Measurements from ENCODE around the gene CPXM2.

The CPXM2 gene

DNA sequence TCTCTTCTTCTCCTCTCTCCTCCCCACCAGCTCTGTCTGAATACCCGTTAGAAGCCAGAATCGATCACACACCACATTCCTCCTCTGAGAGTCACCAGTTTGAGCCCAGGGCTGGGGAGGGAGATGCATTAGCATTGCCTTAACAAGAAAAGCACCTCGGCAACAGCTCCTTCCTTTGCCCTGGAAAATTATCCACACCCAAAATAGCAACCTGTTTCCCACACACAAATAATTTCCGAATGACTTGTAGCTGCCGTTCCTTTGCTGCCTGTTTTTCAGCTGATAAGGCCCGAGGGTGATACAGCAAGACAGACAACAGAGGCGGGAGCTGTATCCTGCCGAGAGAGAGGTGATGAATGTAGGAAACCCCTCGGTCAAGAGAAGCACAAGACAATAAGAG is 91.3 kb downstream of the CPXM2 start:
- H3K4me1 Mint-ChIP-seq = no peaks in the 10 kb centered on the region
- H3K9me3 Mint-ChIP-seq = peaks cover 1% of the 10 kb centered on the region
- no peak for DNase-seq (ENCODE audit: low spot score in 2 of 2)
- peaks cover 1% of the 10 kb centered on the region for H3K27me3 Mint-ChIP-seq
- H3K27ac Mint-ChIP-seq = no peak overlapping the region
- H3K36me3 Mint-ChIP-seq = no peaks in the 10 kb centered on the region
- ATAC-seq (ENCODE audit: low read depth) = no peak
- H3K4me3 Mint-ChIP-seq = no peak overlapping the region

DNA sequence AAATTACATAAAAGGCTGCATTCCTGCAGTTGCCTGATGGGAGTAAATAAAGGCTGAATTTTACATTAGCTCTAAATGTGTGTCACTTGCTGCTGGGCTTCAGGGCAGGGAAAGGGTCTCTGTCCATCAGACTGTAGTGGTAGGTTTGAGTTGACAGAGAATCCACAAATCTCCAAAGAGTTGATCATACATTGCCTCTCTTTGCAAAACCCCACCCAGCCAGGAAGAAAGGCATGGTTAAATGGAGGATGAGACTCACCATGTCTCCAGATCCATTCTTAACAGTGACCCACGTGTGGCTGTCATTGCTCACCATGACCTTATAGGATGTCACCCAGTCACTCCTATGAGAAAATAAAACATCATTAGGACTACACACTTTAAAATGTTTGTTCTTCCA is 92.8 kb downstream of the CPXM2 start:
- DNase-seq (ENCODE audit: low spot score in 2 of 2) = no peak
- no peaks in the 10 kb centered on the region for H3K4me1 Mint-ChIP-seq
- H3K4me3 Mint-ChIP-seq = no peak overlapping the region
- H3K27me3 Mint-ChIP-seq = peaks cover 1% of the 10 kb centered on the region
- H3K36me3 Mint-ChIP-seq = no peaks in the 10 kb centered on the region
- no peak for ATAC-seq (ENCODE audit: low read depth)
- peaks cover 1% of the 10 kb centered on the region for H3K9me3 Mint-ChIP-seq
- H3K27ac Mint-ChIP-seq = no peak overlapping the region

- Mint-ChIP-seq H3K27me3 (peaks cover 1% of the 10 kb centered on the region), H3K4me1 (no peaks in the 10 kb centered on the region), H3K36me3 (no peaks in the 10 kb centered on the region), H3K4me3 (no peak overlapping the region), H3K27ac (no peak overlapping the region), H3K9me3 (peaks cover 1% of the 10 kb centered on the region)
- no peak for ATAC-seq (ENCODE audit: low read depth)
- no peak for DNase-seq (ENCODE audit: low spot score in 2 of 2)
These were observed 93.8 kb downstream of the CPXM2 start for GRCh38 chr10:123797813-123798212.

- Mint-ChIP-seq H3K4me1 (no peaks in the 10 kb centered on the region), H3K9me3 (no peaks in the 10 kb centered on the region), H3K27me3 (peaks cover 1% of the 10 kb centered on the region), H3K27ac (no peak overlapping the region), H3K4me3 (no peak overlapping the region), H3K36me3 (no peaks in the 10 kb centered on the region)
- DNase-seq (ENCODE audit: low spot score in 2 of 2) = no peak
- no peak for ATAC-seq (ENCODE audit: low read depth)
These were observed 94.9 kb downstream of the CPXM2 start for GRCh38 chr10:123796736-123797135.

DNA sequence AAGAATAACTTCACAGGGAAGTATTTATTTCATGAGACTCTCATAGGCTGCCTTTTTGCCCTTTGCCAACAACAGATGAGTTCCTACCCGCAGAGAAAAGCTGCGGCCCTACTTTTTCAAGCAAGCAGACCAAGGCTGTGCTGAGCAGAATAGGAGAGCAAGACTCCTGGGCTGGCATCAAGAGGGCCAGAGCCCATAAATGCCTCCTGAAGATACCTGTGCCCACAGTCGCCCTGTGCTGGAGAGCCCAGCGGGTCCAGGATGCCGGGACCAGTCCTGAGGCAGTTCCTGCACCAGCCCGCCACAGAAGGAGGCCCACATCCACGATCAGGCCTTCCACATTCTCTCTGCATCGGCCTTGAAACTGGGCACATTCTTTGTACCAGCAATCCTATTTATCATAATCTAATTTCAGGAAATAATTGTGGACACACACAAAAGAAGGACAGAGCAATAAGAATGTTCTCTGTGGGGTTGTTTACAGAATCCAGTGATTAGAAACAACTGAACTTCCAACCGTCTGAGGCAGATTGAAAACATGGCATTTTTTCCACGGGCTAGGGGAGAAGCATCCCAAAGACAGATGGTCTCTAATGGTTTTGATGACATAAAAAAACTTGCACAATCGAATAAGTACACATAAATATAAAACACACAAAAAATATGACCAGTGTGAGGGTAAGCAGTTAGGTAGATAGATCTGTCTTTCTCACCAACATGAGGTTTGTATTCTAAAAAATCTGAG is 95.6 kb downstream of the CPXM2 start:
- Mint-ChIP-seq H3K27me3 (peaks cover 5% of the 10 kb centered on the region), H3K36me3 (no peaks in the 10 kb centered on the region), H3K4me1 (no peaks in the 10 kb centered on the region), H3K4me3 (no peak overlapping the region), H3K27ac (no peak overlapping the region), H3K9me3 (peaks cover 2% of the 10 kb centered on the region)
- no peak for ATAC-seq (ENCODE audit: low read depth)
- DNase-seq (ENCODE audit: low spot score in 2 of 2) = no peak

- Mint-ChIP-seq H3K27me3 (peaks cover 8% of the 10 kb centered on the region), H3K4me3 (no peak overlapping the region), H3K9me3 (peaks cover 2% of the 10 kb centered on the region), H3K4me1 (no peaks in the 10 kb centered on the region), H3K27ac (no peak overlapping the region), H3K36me3 (no peaks in the 10 kb centered on the region)
- DNase-seq (ENCODE audit: low spot score in 2 of 2) (no peak), ATAC-seq (ENCODE audit: low read depth) (no peak)
These were observed 96.3 kb downstream of the CPXM2 start for GRCh38 chr10:123795196-123795780.

GRCh38 chr10:123792248-123792978 is 99.2 kb downstream of the CPXM2 start:
- Mint-ChIP-seq H3K36me3 (no peaks in the 10 kb centered on the region), H3K4me3 (no peak overlapping the region), H3K27ac (no peak overlapping the region), H3K9me3 (peaks cover 2% of the 10 kb centered on the region), H3K27me3 (peaks cover 12% of the 10 kb centered on the region), H3K4me1 (no peaks in the 10 kb centered on the region)
- DNase-seq (ENCODE audit: low spot score in 2 of 2) (no peak), ATAC-seq (ENCODE audit: low read depth) (no peak)

- ATAC-seq (ENCODE audit: low read depth) (no peak), DNase-seq (ENCODE audit: low spot score in 2 of 2) (no peak)
- Mint-ChIP-seq H3K9me3 (peaks cover 2% of the 10 kb centered on the region), H3K4me1 (no peaks in the 10 kb centered on the region), H3K4me3 (no peak overlapping the region), H3K27me3 (peaks cover 15% of the 10 kb centered on the region), H3K27ac (no peak overlapping the region), H3K36me3 (no peaks in the 10 kb centered on the region)
These were observed 101.3 kb downstream of the CPXM2 start for GRCh38 chr10:123790132-123790885.

DNA sequence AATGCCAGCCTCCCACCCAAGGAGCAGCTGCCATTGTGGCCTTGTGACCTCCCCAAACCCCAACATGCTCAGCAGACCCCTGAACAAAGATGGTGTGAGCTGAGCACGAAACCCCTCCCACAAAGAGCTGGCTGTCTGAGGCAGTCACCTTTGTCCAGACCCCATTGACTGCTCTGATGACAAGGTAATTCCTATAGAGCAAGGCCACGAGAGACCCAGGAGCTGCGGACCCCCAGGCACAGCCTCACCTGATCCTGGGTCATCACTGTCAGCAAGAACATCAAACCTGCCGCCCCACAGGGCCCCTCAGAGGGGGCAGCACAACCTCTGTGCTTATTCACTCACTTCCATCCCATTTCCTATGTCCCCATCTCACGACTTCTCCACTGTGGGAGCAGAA is 102.6 kb downstream of the CPXM2 start:
- no peaks in the 10 kb centered on the region for H3K4me1 Mint-ChIP-seq
- H3K27ac Mint-ChIP-seq = no peak overlapping the region
- DNase-seq (ENCODE audit: low spot score in 2 of 2) (no peak), ATAC-seq (ENCODE audit: low read depth) (no peak)
- no peak overlapping the region for H3K4me3 Mint-ChIP-seq
- no peaks in the 10 kb centered on the region for H3K36me3 Mint-ChIP-seq
- H3K9me3 Mint-ChIP-seq = peaks cover 2% of the 10 kb centered on the region
- H3K27me3 Mint-ChIP-seq = peaks cover 16% of the 10 kb centered on the region

- Mint-ChIP-seq H3K9me3 (peaks cover 2% of the 10 kb centered on the region), H3K36me3 (no peaks in the 10 kb centered on the region), H3K4me3 (no peak overlapping the region), H3K27me3 (peaks cover 21% of the 10 kb centered on the region), H3K27ac (no peak overlapping the region), H3K4me1 (no peaks in the 10 kb centered on the region)
- DNase-seq (ENCODE audit: low spot score in 2 of 2) (no peak), ATAC-seq (ENCODE audit: low read depth) (no peak)
These were observed 104.0 kb downstream of the CPXM2 start for GRCh38 chr10:123787566-123787965.

DNA sequence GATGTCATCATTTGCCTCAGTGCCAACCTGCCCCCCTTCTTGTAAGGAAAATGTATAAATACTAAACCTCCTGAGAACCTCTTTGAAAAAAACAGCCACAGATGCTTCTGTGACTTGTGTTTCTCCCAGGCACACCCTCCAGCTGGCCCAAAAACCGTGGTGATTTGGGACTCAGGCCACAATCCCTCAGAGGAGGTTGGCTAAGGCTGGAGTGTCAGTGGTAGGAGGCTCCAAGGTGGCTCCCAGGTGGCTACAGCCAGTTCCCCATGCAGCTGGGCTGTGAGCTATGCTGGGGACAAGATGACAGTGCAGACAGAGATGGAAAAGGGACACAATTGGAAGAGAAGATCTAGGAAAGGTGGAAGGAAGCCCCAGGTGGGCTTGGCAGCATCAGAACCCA is 104.7 kb downstream of the CPXM2 start:
- Mint-ChIP-seq H3K9me3 (peaks cover 2% of the 10 kb centered on the region), H3K4me3 (no peak overlapping the region), H3K27ac (no peak overlapping the region), H3K4me1 (no peaks in the 10 kb centered on the region), H3K36me3 (no peaks in the 10 kb centered on the region), H3K27me3 (peaks cover 21% of the 10 kb centered on the region)
- no peak for DNase-seq (ENCODE audit: low spot score in 2 of 2)
- no peak for ATAC-seq (ENCODE audit: low read depth)

DNA sequence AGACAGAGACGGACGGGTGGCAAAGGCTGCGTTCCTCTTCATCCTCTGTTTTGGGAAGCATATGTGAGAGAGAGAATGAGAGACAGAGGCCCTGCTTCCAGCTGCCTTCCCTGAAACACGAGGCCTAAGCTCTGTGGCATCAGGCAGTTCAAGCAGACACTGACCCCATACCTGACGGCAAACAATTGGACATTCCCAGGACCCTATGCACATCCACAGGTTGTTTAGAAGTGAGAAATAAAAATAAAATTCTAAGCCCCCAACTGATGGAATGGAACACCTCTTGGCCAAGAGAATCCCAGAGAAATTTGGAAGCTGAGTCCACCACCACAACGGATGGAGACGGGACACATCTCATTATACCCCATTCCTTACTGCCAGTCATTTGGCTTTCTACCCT is 105.3 kb downstream of the CPXM2 start:
- H3K9me3 Mint-ChIP-seq = no peaks in the 10 kb centered on the region
- no peak overlapping the region for H3K4me3 Mint-ChIP-seq
- no peaks in the 10 kb centered on the region for H3K4me1 Mint-ChIP-seq
- H3K36me3 Mint-ChIP-seq = no peaks in the 10 kb centered on the region
- DNase-seq (ENCODE audit: low spot score in 2 of 2) (no peak), ATAC-seq (ENCODE audit: low read depth) (no peak)
- H3K27me3 Mint-ChIP-seq = peaks cover 19% of the 10 kb centered on the region
- no peak overlapping the region for H3K27ac Mint-ChIP-seq

GRCh38 chr10:123784646-123785045 is 107.0 kb downstream of the CPXM2 start:
- DNase-seq (ENCODE audit: low spot score in 2 of 2) (no peak), ATAC-seq (ENCODE audit: low read depth) (no peak)
- no peak overlapping the region for H3K4me3 Mint-ChIP-seq
- no peaks in the 10 kb centered on the region for H3K4me1 Mint-ChIP-seq
- H3K9me3 Mint-ChIP-seq = no peaks in the 10 kb centered on the region
- H3K27ac Mint-ChIP-seq = no peak overlapping the region
- peaks cover 15% of the 10 kb centered on the region for H3K27me3 Mint-ChIP-seq
- no peaks in the 10 kb centered on the region for H3K36me3 Mint-ChIP-seq

DNA sequence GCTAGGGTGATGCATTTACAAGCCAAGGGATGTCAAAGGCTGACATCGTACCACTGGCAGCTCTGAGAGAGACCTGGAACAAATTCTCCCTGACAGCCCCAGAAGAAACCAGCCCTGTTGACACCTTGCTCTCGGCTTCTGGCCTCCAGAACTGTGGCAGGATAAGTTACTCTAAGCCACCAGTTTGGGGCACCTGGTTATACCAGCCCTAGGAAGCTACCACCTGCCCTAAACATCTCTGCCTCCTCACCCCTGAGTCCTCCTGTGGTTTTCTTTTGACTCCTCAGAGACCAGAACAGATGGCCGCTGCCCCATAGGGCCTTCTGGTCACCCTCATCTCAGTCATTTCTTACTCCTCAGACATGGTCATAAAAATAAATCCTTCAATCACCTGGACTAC is 107.4 kb downstream of the CPXM2 start:
- H3K4me3 Mint-ChIP-seq = no peak overlapping the region

More for the DNA sequence above, 107.4 kb downstream of the CPXM2 start:
- no peak for DNase-seq (ENCODE audit: low spot score in 2 of 2)
- Mint-ChIP-seq H3K36me3 (no peaks in the 10 kb centered on the region), H3K27me3 (peaks cover 17% of the 10 kb centered on the region), H3K4me1 (no peaks in the 10 kb centered on the region), H3K9me3 (no peaks in the 10 kb centered on the region), H3K27ac (no peak overlapping the region)
- no peak for ATAC-seq (ENCODE audit: low read depth)
